B cell (primary cell): ENCODE measurements around the gene CHST8. TPM values are rescaled to one million over a fixed set of nuclear protein-coding genes. Genes with fewer than 3 reads are reported as not detected.

ENCODE experiments used
- ATAC-seq: fragments of 200-7000 bp; cut with Tn5 transposase; one replicate; pipeline ENCODE4 v1.10.0; 2021; ENCODE audit warnings: low read depth, mild to moderate bottlenecking, moderate number of reproducible peaks, moderate library complexity
- CTCF ChIA-PET: fragments of 350-600 bp; sonication (Branson Sonifier 250); formaldehyde crosslinking; loops from one replicate; lab custom pipeline; 2021; ENCODE audit warnings: antibody characterized with exemption, inconsistent platforms; lab: Charles Lee
- POLR2A ChIA-PET: fragments of 350-600 bp; sonication (Branson Sonifier 250); formaldehyde crosslinking; loops from one replicate; lab custom pipeline; 2021; ENCODE audit warnings: antibody characterized with exemption; lab: Charles Lee
- DNase-seq: peaks from one replicate; pipeline ENCODE4 v3.0.0; 2013
- H2AFZ ChIP-seq: 2 replicates; pipeline ENCODE4 v1.6.1; 2012; ENCODE audit warnings: mild to moderate bottlenecking, low read depth, low read length; ENCODE audit not compliant: insufficient read depth, poor library complexity, severe bottlenecking
- H3K27ac ChIP-seq, 2 donors: 1 replicate in 1 of 2; 2 replicates in 1 of 2; pipeline ENCODE4 v1.5.1; 2012 to 2013; ENCODE audit warnings: low read length in 2 of 2, mild to moderate bottlenecking in 2 of 2, moderate library complexity in 1 of 2
- H3K27me3 ChIP-seq, 4 experiments: fragments of 200-600 bp in 1 of 4; sonication (generic) in 1 of 4; replicated peaks in 1 of 4; 1 replicate in 2 of 4; 2 replicates in 2 of 4; pipeline versions ENCODE4 v1.6.1 to v1.7.0; 2013 to 2016; ENCODE audit warnings: low read length in 3 of 4, mild to moderate bottlenecking in 2 of 4, mixed read lengths in 1 of 4, moderate library complexity in 1 of 4; ENCODE audit not compliant: insufficient read depth in 4 of 4, control insufficient read depth in 3 of 4; ENCODE audit errors: control extremely low read depth in 1 of 4
- H3K36me3 ChIP-seq, 2 experiments: replicated peaks in 1 of 2; 1 replicate in 1 of 2; 2 replicates in 1 of 2; pipeline versions ENCODE4 v1.6.1 to v1.7.1; 2013; ENCODE audit warnings: low read length in 1 of 2; ENCODE audit not compliant: insufficient read depth in 2 of 2, control insufficient read depth in 1 of 2; ENCODE audit errors: control extremely low read depth in 1 of 2, extremely low read depth in 1 of 2
- H3K4me1 ChIP-seq, 2 donors: fragments of 200-600 bp in 1 of 2; sonication (generic) in 1 of 2; 1 replicate in 1 of 2; 2 replicates in 1 of 2; pipeline versions ENCODE4 v1.5.1 to v1.6.1; 2013 to 2017; ENCODE audit warnings: low read length in 2 of 2; ENCODE audit not compliant: control insufficient read depth in 2 of 2, insufficient read depth in 2 of 2
- H3K4me2 ChIP-seq: replicated peaks from 2 replicates; pipeline ENCODE3; 2012; ENCODE audit warnings: mild to moderate bottlenecking, low read depth, low read length; ENCODE audit not compliant: poor library complexity, severe bottlenecking
- H3K4me3 ChIP-seq, 5 experiments: fragments of 200-600 bp in 1 of 5; sonication (generic) in 1 of 5; 1 replicate in 3 of 5; 2 replicates in 2 of 5; pipeline versions ENCODE4 v1.5.1 to v1.7.0; 2011 to 2016; ENCODE audit warnings: low read length in 4 of 5, mild to moderate bottlenecking in 4 of 5, low read depth in 2 of 5, control low read depth in 1 of 5, moderate library complexity in 1 of 5; ENCODE audit not compliant: insufficient read depth in 1 of 5; ENCODE audit errors: control extremely low read depth in 1 of 5, extremely low read depth in 1 of 5
- H3K79me2 ChIP-seq: fragments of 200-600 bp; sonication (generic); one replicate; pipeline ENCODE4 v1.6.0; 2016; ENCODE audit warnings: low read length; ENCODE audit not compliant: control insufficient read depth, insufficient read depth
- H3K9ac ChIP-seq: fragments of 200-600 bp; sonication (generic); 2 replicates; pipeline ENCODE4 v1.6.1; 2017; ENCODE audit warnings: mild to moderate bottlenecking, low read length, moderate library complexity
- H3K9me3 ChIP-seq, 3 donors: one replicate each; pipeline versions ENCODE4 v1.6.1 to v1.7.1; 2013; ENCODE audit warnings: low read length in 2 of 3; ENCODE audit not compliant: control insufficient read depth in 2 of 3, insufficient read depth in 1 of 3; ENCODE audit errors: control extremely low read depth in 1 of 3
- H4K20me1 ChIP-seq: 2 replicates; pipeline ENCODE4 v1.6.0; 2012; ENCODE audit warnings: mild to moderate bottlenecking, low read length; ENCODE audit not compliant: insufficient read depth, control insufficient read depth, poor library complexity, severe bottlenecking
- H3K27ac Mint-ChIP-seq: one replicate; pipeline ENCODE4 v1.8.0; 2021; ENCODE audit warnings: mixed read lengths
- H3K27me3 Mint-ChIP-seq: one replicate; pipeline ENCODE4 v1.8.0; 2021; ENCODE audit warnings: mixed read lengths
- H3K4me1 Mint-ChIP-seq: one replicate; pipeline ENCODE4 v1.8.0; 2021; ENCODE audit warnings: mixed read lengths
- H3K4me3 Mint-ChIP-seq: one replicate; pipeline ENCODE4 v1.8.0; 2021; ENCODE audit warnings: mixed read lengths
- H3K9me3 Mint-ChIP-seq: one replicate; pipeline ENCODE4 v1.8.0; 2022; ENCODE audit warnings: mixed read lengths; ENCODE audit not compliant: insufficient read depth
- CTCF ChIP-seq: fragments of 200-600 bp; IDR thresholded peaks from one replicate; pipeline ENCODE4 v1.8.0; 2022; ENCODE audit warnings: antibody characterized with exemption, mild to moderate bottlenecking
- EZH2 ChIP-seq: IDR thresholded peaks from 2 replicates; pipeline ENCODE4 v1.6.1; 2012; ENCODE audit warnings: borderline replicate concordance, low read depth, mild to moderate bottlenecking, moderate library complexity, low read length; ENCODE audit not compliant: insufficient read depth, poor library complexity, severe bottlenecking
- WGBS: methylation state at CpG from one replicate; pipeline ENCODE4 v1.1.5; 2013; ENCODE audit warnings: missing lambda C conversion rate; ENCODE audit not compliant: insufficient coverage; 5-methylcytosine and 5-hydroxymethylcytosine counted together
- intact Hi-C: fragments of 100-400 bp; cut with micrococcal nuclease; formaldehyde crosslinking; loops from one replicate; pipeline ENCODE4 v1.10.0; 2022
- polyA plus RNA-seq: library from polyadenylated mRNA; depleted of rRNA; stranded (reverse); fragments of >200 nt; gene quantifications from 2 replicates; pipeline ENCODE4 v1.2.3, GENCODE V29; 2012
- total RNA-seq, 2 donors: library from RNA; stranded (reverse); fragments of 120-200 nt in 1 of 2; gene quantifications; 1 replicate in 1 of 2; 2 replicates in 1 of 2; pipeline versions ENCODE4 v1.2.3 to v1.2.4, GENCODE V29; 2013 to 2022

The CHST8 gene
- total and polyA plus RNA-seq, 2 donors (not counting 1 experiment from before 2014, with no cell fraction given), result not detected

GRCh38 chr19:33668968-33669367, 47.2 kb downstream of the CHST8 start:
- H3K27me3 ChIP-seq, result peaks cover 0 to 1% (median 0%) of the 10 kb centered on the region in 4 experiments

DNA sequence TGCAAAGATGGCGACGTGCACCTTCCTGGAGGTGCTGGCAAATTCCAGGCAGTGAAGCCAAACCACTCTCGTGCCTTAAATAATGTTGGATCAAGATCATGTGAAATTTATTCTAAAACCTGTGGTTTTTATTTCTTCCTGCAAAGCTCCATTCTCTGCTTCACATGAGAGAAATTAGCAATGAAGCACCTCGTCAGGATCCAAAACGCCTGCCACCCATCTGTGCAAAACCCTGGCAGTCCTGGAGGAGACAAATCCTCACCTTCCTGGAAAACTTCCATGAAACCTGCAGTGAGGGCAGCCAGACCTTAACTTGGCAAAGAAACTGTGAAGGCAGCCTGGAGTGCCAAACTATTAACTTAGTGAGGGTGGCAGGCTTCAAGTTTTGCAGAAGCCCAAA, 47.6 kb downstream of the CHST8 start:
- H3K27me3 Mint-ChIP-seq, result peaks cover 6% of the 10 kb centered on the region
- intact Hi-C loops, result no loop called here

More at GRCh38 chr19:33668968-33669367, 47.2 kb downstream of the CHST8 start:
- no peak overlapping the region for H3K4me2 ChIP-seq
- no peak overlapping the region for H3K27ac ChIP-seq
- Mint-ChIP-seq H3K27ac (no peak overlapping the region), H3K4me3 (no peak overlapping the region), H3K9me3 (no peaks in the 10 kb centered on the region), H3K4me1 (no peaks in the 10 kb centered on the region), H3K27me3 (peaks cover 6% of the 10 kb centered on the region)
- ATAC-seq (no peak), DNase-seq (no peak)
- H3K9me3 ChIP-seq, result peaks cover 0 to 2% (median 0%) of the 10 kb centered on the region in 3 donors
- intact Hi-C loops, result no loop called here
- no peak overlapping the region for H3K9ac ChIP-seq
- H4K20me1 ChIP-seq, result no peaks in the 10 kb centered on the region
- CTCF ChIA-PET, result no interaction called here
- POLR2A ChIA-PET, result no interaction called here
- no peak overlapping the region for H2AFZ ChIP-seq
- H3K4me1 ChIP-seq, result no peaks in the 10 kb centered on the region
- H3K79me2 ChIP-seq, result no peaks in the 10 kb centered on the region
- TF ChIP-seq CTCF (no peak), EZH2 (no peak)
- 97% methylated on average over 4 of the region's 8 CpGs for WGBS
- no peak overlapping the region for H3K4me3 ChIP-seq
- H3K36me3 ChIP-seq, result no peaks in the 10 kb centered on the region

More for the DNA sequence above, 47.6 kb downstream of the CHST8 start:
- no peak overlapping the region for H3K27ac Mint-ChIP-seq
- POLR2A ChIA-PET, result no interaction called here
- CTCF ChIA-PET, result no interaction called here
- Histone ChIP-seq H4K20me1 (no peaks in the 10 kb centered on the region), H3K79me2 (no peaks in the 10 kb centered on the region), H3K9ac (no peak overlapping the region), H3K4me2 (no peak overlapping the region), H3K4me3 (no peak overlapping the region), H3K4me1 (no peaks in the 10 kb centered on the region), H3K27ac (no peak overlapping the region), H3K27me3 (peaks cover 0 to 3% (median 0%) of the 10 kb centered on the region in 4 experiments), H3K36me3 (no peaks in the 10 kb centered on the region), H2AFZ (no peak overlapping the region), H3K9me3 (peaks cover 0 to 2% (median 0%) of the 10 kb centered on the region in 3 donors)
- no peak for ATAC-seq
- no peak overlapping the region for H3K4me3 Mint-ChIP-seq
- TF ChIP-seq CTCF (no peak), EZH2 (no peak)
- WGBS, result 94% methylated on average over 5 of the region's 5 CpGs
- H3K4me1 Mint-ChIP-seq, result no peaks in the 10 kb centered on the region
- no peaks in the 10 kb centered on the region for H3K9me3 Mint-ChIP-seq
- DNase-seq, result no peak
